NCI-H2196 (cell line): ENCODE results near the gene RAPGEF6.
"Not testable (repeated sequence)": the region's sequence is repeated elsewhere in the genome, so short reads cannot be mapped to it uniquely, and the experiment has no call there.

Experiments used
- DNase-seq: peaks from one replicate; lab custom pipeline; 2025; ENCODE audit not compliant: unreplicated experiment; lab: John Stamatoyannopoulos, UW

The RAPGEF6 gene

DNA sequence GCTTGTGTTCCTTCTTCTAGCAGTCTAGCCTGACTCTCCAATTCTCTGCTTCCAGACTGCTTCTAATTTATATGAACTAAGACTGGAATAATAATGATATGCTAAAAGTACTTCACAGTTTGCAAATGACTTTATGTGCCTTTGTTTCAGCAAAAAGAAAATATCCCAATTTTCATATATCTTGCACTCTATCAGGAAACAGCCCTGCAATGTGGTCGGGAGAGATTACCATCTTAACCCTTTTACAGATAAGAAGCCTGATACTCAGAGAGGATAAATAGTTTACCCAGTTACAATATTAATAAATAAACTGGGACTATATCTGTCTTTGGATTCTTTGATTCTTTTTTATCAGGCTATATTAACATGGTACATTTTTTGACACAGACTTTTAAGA, 245.2 kb downstream of the RAPGEF6 start:
- no peak for DNase-seq

DNA sequence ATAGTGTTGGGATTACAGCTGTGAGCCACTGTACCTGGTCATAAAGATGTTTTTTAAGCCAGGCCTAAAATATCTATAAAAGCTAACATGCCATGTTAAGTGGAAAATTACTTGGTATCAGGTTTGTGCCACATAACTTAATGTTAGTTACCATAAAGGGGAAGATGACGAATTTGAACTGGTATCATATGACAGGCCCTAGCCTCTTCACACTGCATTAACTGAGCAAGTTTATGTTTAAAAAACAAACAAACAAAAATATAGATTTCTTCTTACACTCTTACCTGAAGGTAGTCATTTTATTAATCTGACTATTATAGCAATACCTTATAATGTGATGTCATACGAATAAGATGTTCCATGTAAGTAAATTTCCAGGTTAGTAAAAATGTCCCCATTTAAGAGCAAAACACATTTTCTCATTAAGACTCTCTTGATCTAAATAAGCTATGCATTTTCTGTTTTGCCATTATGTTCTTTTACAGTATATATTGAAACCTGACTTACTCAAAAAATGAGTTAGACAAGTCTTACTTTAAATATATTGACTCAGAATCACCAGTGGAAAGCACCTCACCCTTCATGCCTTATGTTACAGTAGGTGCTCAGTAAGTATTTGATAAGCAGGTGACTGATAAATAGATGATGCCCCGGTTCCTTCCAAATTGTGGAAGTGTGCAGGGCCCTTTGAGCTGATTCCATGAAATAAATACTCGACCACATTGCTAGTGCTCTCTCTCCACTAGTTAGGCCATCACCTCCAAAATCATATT, 245.7 kb downstream of the RAPGEF6 start:
- no peak for DNase-seq

DNA sequence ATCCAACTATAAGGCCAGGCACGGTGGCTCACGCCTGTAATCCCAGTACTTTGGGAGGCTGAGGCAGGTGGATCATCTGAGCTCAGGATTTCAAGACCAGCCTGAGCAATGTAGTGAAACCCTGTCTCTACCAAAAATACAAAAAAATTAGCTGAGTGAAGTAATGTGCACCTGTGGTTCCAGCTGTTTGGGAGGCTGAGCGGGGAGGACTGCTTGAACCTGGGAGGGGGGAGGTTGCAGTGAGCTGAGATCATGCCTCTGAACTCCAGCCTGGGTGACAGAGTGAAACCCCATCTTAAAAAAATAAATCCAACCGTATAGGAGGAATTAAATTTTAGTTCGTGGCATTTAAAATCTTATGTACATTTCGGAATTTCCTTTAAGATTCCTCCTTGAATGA, 247.8 kb downstream of the RAPGEF6 start:
- DNase-seq: no peak

DNA sequence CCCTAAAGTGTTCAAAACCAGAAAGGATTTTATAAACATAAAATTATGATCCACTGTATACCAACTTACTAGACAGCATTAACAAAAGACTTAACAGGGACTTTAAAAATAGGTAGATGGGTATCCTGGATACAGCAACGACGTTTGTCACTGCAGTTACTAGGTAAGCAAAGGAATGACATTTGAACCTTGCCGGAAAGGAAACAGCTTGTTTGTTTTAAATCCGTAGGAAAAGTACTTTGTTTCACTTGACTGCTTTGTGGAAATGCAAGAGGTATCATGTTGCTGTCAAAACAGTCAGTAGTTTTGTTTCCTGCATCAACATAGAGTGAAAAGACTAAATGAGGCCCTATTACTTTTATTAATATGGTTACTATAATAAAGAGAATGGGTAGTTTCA, 248.2 kb downstream of the RAPGEF6 start:
- DNase-seq: peak; percentile 53

GRCh38 chr5:131386124-131386523, 248.9 kb downstream of the RAPGEF6 start:
- no peak for DNase-seq

DNA sequence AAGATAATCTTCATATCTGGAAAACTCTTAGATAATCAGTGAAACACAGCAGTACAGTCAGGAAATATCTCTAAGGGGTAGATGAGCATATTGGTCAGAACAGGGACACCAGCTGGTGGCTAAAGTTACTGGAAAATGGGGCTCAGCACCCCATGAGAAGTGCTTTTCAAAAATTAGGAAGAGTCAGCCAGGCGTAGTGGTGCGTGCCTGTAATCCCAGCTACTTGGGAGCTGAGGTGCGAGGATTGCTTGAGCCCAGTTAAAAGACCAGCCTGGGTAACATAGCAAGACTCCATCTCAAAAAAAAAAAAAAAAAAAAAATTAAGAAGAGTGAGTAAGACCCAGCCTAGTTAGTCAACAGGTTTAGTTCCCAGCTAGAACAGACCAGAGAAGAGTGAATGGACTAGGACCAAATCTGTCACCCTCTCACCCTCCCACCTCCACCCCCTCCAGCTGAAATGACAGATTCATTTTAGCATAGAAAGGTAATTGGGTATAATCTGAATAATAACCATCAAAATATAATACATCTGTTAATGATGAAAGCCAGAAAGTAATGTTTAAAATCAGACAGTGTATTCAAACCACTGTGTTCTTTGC, 250.3 kb downstream of the RAPGEF6 start:
- DNase-seq: no peak

DNA sequence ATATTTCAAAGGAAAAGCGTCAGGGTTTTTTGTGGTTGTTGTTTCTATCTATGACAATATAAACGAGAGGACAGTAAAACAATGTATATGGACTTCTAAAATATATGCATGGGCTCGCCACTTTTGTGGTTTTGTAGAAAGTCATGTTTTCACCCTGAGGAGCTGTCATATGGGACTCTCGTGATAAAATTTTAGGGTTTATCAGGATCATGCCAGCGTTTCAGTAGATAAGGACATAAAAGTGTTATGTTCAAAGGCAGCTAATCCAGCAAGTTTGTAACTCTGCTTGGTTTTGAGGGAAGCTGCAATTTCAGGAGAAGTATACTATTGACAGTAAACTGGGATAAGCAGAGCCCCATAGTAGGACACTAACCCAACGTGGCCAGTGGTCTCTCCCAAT, 250.9 kb downstream of the RAPGEF6 start:
- no peak for DNase-seq

DNA sequence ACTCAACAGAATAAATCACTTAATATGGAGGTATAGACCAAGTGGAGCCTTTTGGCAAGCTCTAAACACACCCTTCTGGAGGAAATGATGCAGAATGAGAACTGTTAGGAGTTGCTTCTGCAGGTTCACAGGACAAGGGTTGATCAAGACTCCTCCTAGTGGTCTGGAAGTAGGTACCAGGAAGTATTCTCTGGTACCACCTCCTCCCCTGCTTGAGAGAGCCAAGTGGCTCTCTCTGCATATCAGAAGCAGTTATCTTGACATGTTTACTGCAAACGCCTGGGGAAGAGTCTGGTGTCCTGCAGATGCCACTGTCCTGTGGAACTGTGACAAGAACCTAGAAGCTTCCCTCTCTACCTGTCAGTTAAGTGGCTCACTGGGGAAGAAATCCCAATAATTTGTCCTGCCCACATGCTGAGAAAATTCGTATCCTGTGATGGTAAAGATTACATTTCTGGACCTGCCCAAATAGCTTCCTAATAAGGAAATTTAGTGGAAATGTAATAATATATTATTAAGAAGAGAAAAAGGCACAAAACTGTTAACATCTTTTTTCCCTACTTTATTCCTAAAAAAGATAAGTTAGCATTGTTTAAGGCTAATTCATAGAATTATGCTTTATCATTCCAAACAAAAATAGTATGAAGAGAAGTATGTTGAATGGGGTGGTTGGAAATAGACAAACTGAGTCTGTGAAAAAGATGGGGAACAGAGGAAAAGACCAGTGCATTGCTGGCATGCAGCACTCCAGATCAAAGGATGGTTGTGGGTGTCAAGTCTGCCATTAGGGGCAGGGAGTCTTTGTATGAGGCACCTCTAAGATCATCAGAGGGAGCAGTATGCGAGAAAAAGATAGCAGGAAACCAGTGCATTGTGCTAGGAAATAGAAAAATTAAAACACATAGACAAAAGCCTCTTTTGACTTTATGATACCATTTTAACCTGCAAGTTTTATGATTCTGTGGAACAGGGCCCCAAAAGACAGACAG, 252.3 kb downstream of the RAPGEF6 start:
- peak; percentile 17 for DNase-seq

- DNase-seq: no peak
Observed at GRCh38 chr5:131381777-131382176, 253.3 kb downstream of the RAPGEF6 start.

- DNase-seq: no peak
Observed at GRCh38 chr5:131381021-131381420, 254.0 kb downstream of the RAPGEF6 start.

DNA sequence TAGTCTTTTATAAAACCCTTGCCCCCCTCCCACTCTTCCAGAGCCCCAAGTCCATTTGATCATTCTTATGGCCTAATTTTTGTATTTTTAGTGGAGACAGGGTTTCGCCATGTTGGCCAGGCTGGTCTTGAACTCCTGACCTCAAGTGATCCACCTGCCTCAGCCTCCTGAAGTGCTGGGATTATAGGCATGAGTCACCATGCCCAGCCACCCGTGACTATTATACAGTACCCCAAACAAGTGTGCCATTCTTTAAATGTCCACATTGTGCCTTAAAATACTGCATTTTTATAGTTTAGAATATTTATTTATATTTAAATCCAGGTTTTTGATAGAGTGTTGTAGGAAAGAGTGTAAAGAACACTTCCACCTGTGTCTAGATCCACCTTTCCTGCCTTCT, 254.8 kb downstream of the RAPGEF6 start:
- DNase-seq: not testable (repeated sequence)

- DNase-seq: no peak
Observed at GRCh38 chr5:131379723-131380122, 255.3 kb downstream of the RAPGEF6 start.

DNA sequence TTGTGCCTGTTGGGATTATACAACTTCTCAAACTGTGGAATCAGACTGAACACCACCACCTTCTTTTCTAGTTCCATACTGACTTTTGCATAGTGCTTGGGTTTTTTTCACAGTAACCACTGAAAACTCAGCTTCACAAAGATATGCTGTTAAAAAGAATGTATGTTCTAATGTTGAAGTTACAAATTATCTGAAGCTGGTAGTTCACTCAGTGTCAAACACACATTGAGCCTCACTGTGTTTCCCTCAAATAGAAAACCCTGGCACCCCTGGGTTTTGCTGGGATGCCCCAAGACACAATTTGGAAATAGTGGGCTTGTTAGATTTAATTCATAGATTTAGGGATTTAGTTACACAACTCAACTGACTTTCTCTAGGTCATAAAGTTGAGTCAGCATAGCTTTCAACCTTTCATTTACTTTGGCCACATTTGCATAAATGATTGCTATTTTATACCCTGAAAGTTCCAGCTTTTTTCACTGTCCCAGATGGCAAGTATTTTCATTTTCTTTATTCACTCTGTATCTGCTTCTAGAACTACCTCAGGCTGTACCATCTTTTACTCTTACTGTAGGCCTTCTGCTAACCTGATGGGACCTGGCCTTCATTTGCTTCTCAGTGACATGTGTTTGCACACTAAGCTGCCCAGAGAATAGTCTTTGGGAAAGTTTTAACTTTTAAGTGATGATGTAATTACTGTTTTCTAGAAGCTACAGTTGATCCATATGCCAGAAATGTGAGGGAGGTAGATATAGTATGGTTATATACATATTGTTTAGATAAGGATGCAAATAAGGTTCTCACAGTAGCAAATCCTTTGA, 256.1 kb downstream of the RAPGEF6 start:
- DNase-seq: no peak

DNA sequence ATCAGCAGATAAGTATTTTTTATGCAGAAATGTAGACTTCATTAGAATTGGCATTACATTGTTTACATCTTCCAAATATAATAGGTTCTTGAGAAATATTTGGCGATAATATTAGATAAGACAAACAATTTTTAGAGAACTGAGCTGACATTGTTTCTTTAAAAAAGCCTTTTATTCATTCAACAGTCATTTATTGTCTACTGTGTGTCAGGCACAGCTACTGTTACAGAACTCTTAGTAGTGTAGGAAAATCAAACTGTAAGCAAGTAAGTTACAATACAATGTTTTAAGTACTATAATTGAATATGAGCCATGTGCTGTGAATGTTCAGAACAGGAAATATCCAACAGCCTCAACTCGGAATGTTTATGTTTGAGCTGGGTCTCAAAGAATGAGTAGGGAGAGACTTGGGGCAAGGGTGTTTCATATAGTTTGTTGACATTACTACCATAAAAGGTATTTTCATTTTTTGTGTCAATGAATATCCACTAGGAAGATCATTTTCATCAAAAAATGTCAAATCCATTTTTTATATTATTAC, 257.2 kb downstream of the RAPGEF6 start:
- DNase-seq: no peak

DNA sequence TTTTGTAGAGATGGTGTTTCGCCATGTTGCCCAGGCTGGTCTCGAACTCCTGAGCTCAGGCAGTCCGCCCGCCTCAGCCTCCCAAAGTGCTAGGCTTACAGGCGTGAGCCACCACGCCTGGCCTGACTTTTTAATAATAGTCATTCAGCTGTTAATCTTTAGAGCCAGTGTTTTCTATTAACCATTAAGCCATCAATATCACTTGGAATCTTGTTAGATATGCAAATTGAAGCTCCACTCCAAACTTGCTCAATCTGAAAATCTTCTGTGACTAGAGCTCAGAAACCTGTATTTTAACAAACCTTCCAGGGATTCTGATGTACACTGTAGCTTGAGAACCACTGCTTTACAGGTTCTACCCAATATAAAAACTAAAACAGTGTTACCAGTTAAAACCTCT, 257.7 kb downstream of the RAPGEF6 start:
- DNase-seq: no peak

- DNase-seq: no peak
Observed at GRCh38 chr5:131375351-131375750, 259.7 kb downstream of the RAPGEF6 start.
